Stomach smooth muscle (tissue), 2 donors: ENCODE measurements around the gene GALNT9.

ENCODE experiments used
- H3K27ac ChIP-seq: one replicate; pipeline ENCODE4 v1.7.0; 2013; ENCODE audit warnings: mild to moderate bottlenecking, low read length, inconsistent platforms
- H3K27me3 ChIP-seq, 2 donors: one replicate each; pipeline ENCODE4 v1.7.0; 2013; ENCODE audit warnings: low read length in 2 of 2; ENCODE audit not compliant: insufficient read depth in 2 of 2, control insufficient read depth in 1 of 2
- H3K36me3 ChIP-seq, 2 donors: one replicate each; pipeline ENCODE4 v1.7.0; 2013; ENCODE audit warnings: low read length in 2 of 2; ENCODE audit not compliant: control insufficient read depth in 2 of 2, insufficient read depth in 2 of 2
- H3K4me1 ChIP-seq: one replicate; pipeline ENCODE4 v1.7.0; 2013; ENCODE audit warnings: low read length; ENCODE audit not compliant: control insufficient read depth, insufficient read depth
- H3K4me3 ChIP-seq, 2 donors: one replicate each; pipeline ENCODE4 v1.7.0; 2013; ENCODE audit warnings: low read length in 2 of 2
- H3K9ac ChIP-seq, 2 donors: one replicate each; pipeline ENCODE4 v1.7.0; 2013; ENCODE audit warnings: low read length in 2 of 2, mild to moderate bottlenecking in 1 of 2
- H3K9me3 ChIP-seq, 2 donors: one replicate each; pipeline ENCODE4 v1.7.0; 2013; ENCODE audit warnings: low read length in 2 of 2; ENCODE audit not compliant: control insufficient read depth in 2 of 2
- donor health status: healthy.
- donor health status: Pancreatic carcinoma.

The GALNT9 gene

GRCh38 chr12:132261328-132262138 is 67.9 kb downstream of the GALNT9 start:
- Histone ChIP-seq H3K27me3 (peaks cover 4 to 10% of the 10 kb centered on the region in 2 donors), H3K9ac (no peak overlapping the region), H3K4me3 (no peak overlapping the region), H3K36me3 (no peaks in the 10 kb centered on the region), H3K9me3 (no peaks in the 10 kb centered on the region), H3K27ac (no peak overlapping the region), H3K4me1 (no peaks in the 10 kb centered on the region)

- peaks cover 4 to 9% of the 10 kb centered on the region in 2 donors for H3K27me3 ChIP-seq
- H3K4me1 ChIP-seq, result no peaks in the 10 kb centered on the region
- H3K9ac ChIP-seq, result no peak overlapping the region
- H3K36me3 ChIP-seq, result no peaks in the 10 kb centered on the region
- no peaks in the 10 kb centered on the region for H3K9me3 ChIP-seq
- H3K27ac ChIP-seq, result no peak overlapping the region
- H3K4me3 ChIP-seq, result no peak overlapping the region
Observed at GRCh38 chr12:132260721-132261120, 68.7 kb downstream of the GALNT9 start.

- H3K27me3 ChIP-seq, result peaks cover 4 to 9% of the 10 kb centered on the region in 2 donors
- H3K27ac ChIP-seq, result no peak overlapping the region
- H3K9ac ChIP-seq, result no peak overlapping the region
- no peak overlapping the region for H3K4me3 ChIP-seq
- H3K4me1 ChIP-seq, result no peaks in the 10 kb centered on the region
- H3K9me3 ChIP-seq, result no peaks in the 10 kb centered on the region
- no peaks in the 10 kb centered on the region for H3K36me3 ChIP-seq
Observed at GRCh38 chr12:132259872-132260695, 69.3 kb downstream of the GALNT9 start.

- Histone ChIP-seq H3K9me3 (no peaks in the 10 kb centered on the region), H3K9ac (no peak overlapping the region), H3K27me3 (peaks cover 3 to 4% of the 10 kb centered on the region in 2 donors), H3K4me1 (no peaks in the 10 kb centered on the region), H3K27ac (no peak overlapping the region), H3K36me3 (no peaks in the 10 kb centered on the region), H3K4me3 (no peak overlapping the region)
Observed at GRCh38 chr12:132259364-132259871, 70.0 kb downstream of the GALNT9 start.

GRCh38 chr12:132258543-132258942 is 70.8 kb downstream of the GALNT9 start:
- Histone ChIP-seq H3K36me3 (no peaks in the 10 kb centered on the region), H3K9me3 (no peaks in the 10 kb centered on the region), H3K4me3 (no peak overlapping the region), H3K27ac (no peak overlapping the region), H3K4me1 (no peaks in the 10 kb centered on the region), H3K9ac (no peak overlapping the region), H3K27me3 (peaks cover 2 to 4% of the 10 kb centered on the region in 2 donors)

- Histone ChIP-seq H3K4me3 (no peak overlapping the region), H3K9ac (no peak overlapping the region), H3K27ac (no peak overlapping the region), H3K27me3 (peaks cover 2 to 4% of the 10 kb centered on the region in 2 donors), H3K36me3 (no peaks in the 10 kb centered on the region), H3K4me1 (no peaks in the 10 kb centered on the region), H3K9me3 (no peaks in the 10 kb centered on the region)
Observed at GRCh38 chr12:132257955-132258490, 71.4 kb downstream of the GALNT9 start.

- Histone ChIP-seq H3K36me3 (no peaks in the 10 kb centered on the region), H3K9ac (no peak overlapping the region), H3K9me3 (no peaks in the 10 kb centered on the region), H3K27me3 (peaks cover 0 to 4% of the 10 kb centered on the region in 2 donors), H3K4me3 (no peak overlapping the region), H3K4me1 (no peaks in the 10 kb centered on the region), H3K27ac (no peak overlapping the region)
Observed at GRCh38 chr12:132257206-132257954, 72.0 kb downstream of the GALNT9 start.

- H3K9me3 ChIP-seq, result no peaks in the 10 kb centered on the region
Observed at GRCh38 chr12:132256646-132257045, 72.7 kb downstream of the GALNT9 start.

GRCh38 chr12:132255642-132256041 is 73.7 kb downstream of the GALNT9 start:
- H3K9me3 ChIP-seq, result no peaks in the 10 kb centered on the region
- no peaks in the 10 kb centered on the region for H3K36me3 ChIP-seq
- no peak overlapping the region for H3K9ac ChIP-seq
- no peaks in the 10 kb centered on the region for H3K27me3 ChIP-seq
- no peak overlapping the region for H3K4me3 ChIP-seq
- H3K4me1 ChIP-seq, result no peaks in the 10 kb centered on the region
- H3K27ac ChIP-seq, result no peak overlapping the region

More at GRCh38 chr12:132256646-132257045, 72.7 kb downstream of the GALNT9 start:
- Histone ChIP-seq H3K36me3 (no peaks in the 10 kb centered on the region), H3K4me1 (no peaks in the 10 kb centered on the region), H3K27ac (no peak overlapping the region), H3K27me3 (peaks cover 0 to 2% of the 10 kb centered on the region in 2 donors), H3K4me3 (no peak overlapping the region), H3K9ac (no peak overlapping the region)
